Left ventricle myocardium inferior (tissue), 1 donor: ENCODE results near the gene LHFPL2. TPM values are rescaled to one million over a fixed set of nuclear protein-coding genes. Genes with fewer than 3 reads are reported as not detected.

ENCODE experiments used
- DNase-seq: peaks from one replicate; pipeline ENCODE4 v3.0.0-alpha.2; 2020
- H3K27ac ChIP-seq: fragments of 200-600 bp; replicated peaks from 2 replicates; pipeline ENCODE4 v1.8.0; 2021
- H3K27me3 ChIP-seq: fragments of 200-600 bp; 2 replicates; pipeline ENCODE4 v1.8.0; 2021; ENCODE audit warnings: low read depth
- H3K36me3 ChIP-seq: fragments of 200-600 bp; 2 replicates; pipeline ENCODE4 v1.8.0; 2021
- H3K4me1 ChIP-seq: fragments of 200-600 bp; 2 replicates; pipeline ENCODE4 v1.8.0; 2021
- H3K4me3 ChIP-seq: fragments of 200-600 bp; 2 replicates; pipeline ENCODE4 v1.8.0; 2021; ENCODE audit warnings: mild to moderate bottlenecking, moderate library complexity
- H3K9me3 ChIP-seq: fragments of 200-600 bp; replicated peaks from 2 replicates; pipeline ENCODE4 v1.8.0; 2021
- CTCF ChIP-seq: fragments of 200-600 bp; IDR thresholded peaks from 2 replicates; pipeline ENCODE4 v1.8.0; 2021; ENCODE audit warnings: antibody characterized with exemption, mild to moderate bottlenecking, borderline replicate concordance
- intact Hi-C: fragments of 100-400 bp; cut with micrococcal nuclease; formaldehyde crosslinking; loops from one replicate; pipeline ENCODE4 v1.11.0; 2022
- total RNA-seq: library from RNA; stranded (reverse); fragmentation: NEBNext Ultra II Directional; extraction: Animal tissue kit (Norgen Biotek cat#: 25700); gene quantifications from one replicate; pipeline ENCODE4 v1.2.1, GENCODE V29; 2021
- donor health status: DM: no; HTN: yes; CAD: no; lungs with severe emphysema.

Gene LHFPL2
- total RNA-seq, 1 donor from 2014 or later, result 5.0 TPM

GRCh38 chr5:78499485-78499884 lies 149.1 kb downstream of the LHFPL2 start:
- H3K4me3 ChIP-seq, result no peak overlapping the region
- no peaks in the 10 kb centered on the region for H3K36me3 ChIP-seq
- intact Hi-C loops, result no loop called here
- no peaks in the 10 kb centered on the region for H3K9me3 ChIP-seq
- no peak overlapping the region for H3K27ac ChIP-seq
- DNase-seq, result no peak
- H3K4me1 ChIP-seq, result peaks cover 65% of the 10 kb centered on the region
- H3K27me3 ChIP-seq, result no peaks in the 10 kb centered on the region
- TF ChIP-seq CTCF, result no peak

GRCh38 chr5:78497573-78498533 lies 150.7 kb downstream of the LHFPL2 start:
- peaks cover 51% of the 10 kb centered on the region for H3K4me1 ChIP-seq
- TF ChIP-seq CTCF, result no peak
- no peaks in the 10 kb centered on the region for H3K27me3 ChIP-seq
- intact Hi-C loops, result no loop called here
- H3K9me3 ChIP-seq, result no peaks in the 10 kb centered on the region
- DNase-seq, result no peak
- no peaks in the 10 kb centered on the region for H3K36me3 ChIP-seq
- no peak overlapping the region for H3K4me3 ChIP-seq
- H3K27ac ChIP-seq, result no peak overlapping the region

GRCh38 chr5:78496373-78496772 lies 152.2 kb downstream of the LHFPL2 start:
- no peak overlapping the region for H3K27ac ChIP-seq
- TF ChIP-seq CTCF, result no peak
- no peak for DNase-seq
- no peaks in the 10 kb centered on the region for H3K27me3 ChIP-seq
- intact Hi-C loops, result no loop called here
- H3K36me3 ChIP-seq, result no peaks in the 10 kb centered on the region
- no peak overlapping the region for H3K4me3 ChIP-seq
- no peaks in the 10 kb centered on the region for H3K9me3 ChIP-seq
- peaks cover 46% of the 10 kb centered on the region for H3K4me1 ChIP-seq

GRCh38 chr5:78495800-78496199 lies 152.8 kb downstream of the LHFPL2 start:
- Histone ChIP-seq H3K27ac (no peak overlapping the region), H3K36me3 (no peaks in the 10 kb centered on the region), H3K4me1 (peaks cover 42% of the 10 kb centered on the region), H3K9me3 (no peaks in the 10 kb centered on the region), H3K27me3 (no peaks in the 10 kb centered on the region), H3K4me3 (no peak overlapping the region)
- DNase-seq, result no peak
- no peak for TF ChIP-seq CTCF
- intact Hi-C loops, result no loop called here

- Histone ChIP-seq H3K36me3 (peaks cover 14% of the 10 kb centered on the region), H3K4me1 (peaks cover 33% of the 10 kb centered on the region), H3K4me3 (no peak overlapping the region), H3K27me3 (no peaks in the 10 kb centered on the region), H3K27ac (no peak overlapping the region), H3K9me3 (no peaks in the 10 kb centered on the region)
- no peak for DNase-seq
- TF ChIP-seq CTCF, result no peak
- intact Hi-C loops, result no loop called here
These were observed 155.9 kb downstream of the LHFPL2 start for GRCh38 chr5:78492650-78493049.
